Activated T-helper 1 cell treated with anti-CD3 and anti-CD28 coated beads, Interleukin-12 subunit alpha, Interleukin-12 subunit beta, Interleukin-2, Interleukin-4 antibody, amounts not matched to agents 30 ng/mL and 10 ng/mL and 1 ng/mL, durations not matched to agents 14 hours and 24 hours and 36 hours (primary cell): ENCODE measurements around the gene NUP35. TPM values are rescaled to one million over a fixed set of nuclear protein-coding genes. Genes with fewer than 3 reads are reported as not detected.

Source experiments
- DNase-seq: peaks from one replicate; pipeline ENCODE4 v3.0.0; 2021; ENCODE audit warnings: low spot score
- H3K27ac Mint-ChIP-seq: one replicate; pipeline ENCODE4 v1.8.0; 2021; ENCODE audit warnings: mild to moderate bottlenecking, mixed read lengths
- H3K27me3 Mint-ChIP-seq: one replicate; pipeline ENCODE4 v1.8.0; 2022; ENCODE audit warnings: mild to moderate bottlenecking, moderate library complexity, mixed read lengths; ENCODE audit not compliant: insufficient read depth
- H3K36me3 Mint-ChIP-seq: one replicate; pipeline ENCODE4 v1.8.0; 2021; ENCODE audit warnings: low read depth, mixed read lengths
- H3K4me1 Mint-ChIP-seq: one replicate; pipeline ENCODE4 v1.8.0; 2021; ENCODE audit warnings: low read depth, mixed read lengths
- H3K4me3 Mint-ChIP-seq: one replicate; pipeline ENCODE4 v1.8.0; 2021; ENCODE audit warnings: mild to moderate bottlenecking, moderate library complexity, mixed read lengths
- H3K9me3 Mint-ChIP-seq: one replicate; pipeline ENCODE4 v1.8.0; 2021; ENCODE audit warnings: mixed read lengths
- intact Hi-C: fragments of 100-400 bp; cut with micrococcal nuclease; formaldehyde crosslinking; loops from one replicate; pipeline ENCODE4 v1.15.1; 2024
- total RNA-seq: library from RNA; stranded (reverse); gene quantifications from 2 replicates; pipeline ENCODE4 v1.2.3, GENCODE V29; 2022

The NUP35 gene
- total RNA-seq, 1 donor from 2014 or later: 41.9 TPM

DNA sequence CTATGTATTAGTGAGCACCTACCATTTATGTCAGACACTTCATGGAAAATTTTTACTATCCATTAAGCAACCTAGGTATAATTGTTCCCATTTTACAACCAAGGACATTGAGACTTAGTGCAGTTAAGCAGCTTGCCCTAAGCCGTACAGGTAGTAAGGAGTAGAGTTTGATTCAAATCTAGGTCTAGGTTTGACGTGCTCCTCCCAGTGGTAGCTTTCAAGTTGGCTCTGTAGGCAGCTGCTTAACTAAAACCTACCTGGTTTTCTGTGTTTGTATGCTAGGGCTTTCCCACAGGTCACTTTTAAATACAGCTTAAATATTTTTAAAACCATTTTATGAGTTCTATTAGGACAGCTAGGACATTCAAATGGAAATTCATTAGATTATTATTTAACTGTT, 69.7 kb downstream of the NUP35 start:
- intact Hi-C loops: no loop called here
- H3K4me1 Mint-ChIP-seq: no peaks in the 10 kb centered on the region
- no peak for DNase-seq
- H3K27ac Mint-ChIP-seq: no peak overlapping the region
- no peaks in the 10 kb centered on the region for H3K27me3 Mint-ChIP-seq
- no peaks in the 10 kb centered on the region for H3K9me3 Mint-ChIP-seq
- peaks cover 24% of the 10 kb centered on the region for H3K36me3 Mint-ChIP-seq
- no peak overlapping the region for H3K4me3 Mint-ChIP-seq

DNA sequence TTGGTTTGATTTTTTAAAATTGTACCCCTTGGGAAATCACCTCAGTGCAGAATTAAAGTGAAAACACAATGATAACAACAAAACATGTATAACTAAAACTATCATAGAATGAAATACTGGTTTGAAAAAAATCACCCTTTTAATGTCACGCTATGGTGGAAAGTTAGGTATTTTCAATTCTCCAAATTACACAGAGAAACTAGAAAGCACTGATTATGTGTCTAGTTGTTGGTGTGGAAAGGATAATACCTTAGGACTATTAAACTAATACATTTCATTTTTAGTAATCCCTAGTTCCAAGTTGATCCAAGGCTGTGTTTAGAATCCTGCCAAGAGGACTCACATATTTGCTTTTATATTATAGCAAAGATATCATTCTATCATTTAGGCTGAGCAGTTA, 71.2 kb downstream of the NUP35 start:
- Mint-ChIP-seq H3K36me3 (peaks cover 22% of the 10 kb centered on the region), H3K4me1 (no peaks in the 10 kb centered on the region), H3K27me3 (no peaks in the 10 kb centered on the region), H3K4me3 (no peak overlapping the region), H3K9me3 (no peaks in the 10 kb centered on the region), H3K27ac (no peak overlapping the region)
- no peak for DNase-seq
- intact Hi-C loops: no loop called here

DNA sequence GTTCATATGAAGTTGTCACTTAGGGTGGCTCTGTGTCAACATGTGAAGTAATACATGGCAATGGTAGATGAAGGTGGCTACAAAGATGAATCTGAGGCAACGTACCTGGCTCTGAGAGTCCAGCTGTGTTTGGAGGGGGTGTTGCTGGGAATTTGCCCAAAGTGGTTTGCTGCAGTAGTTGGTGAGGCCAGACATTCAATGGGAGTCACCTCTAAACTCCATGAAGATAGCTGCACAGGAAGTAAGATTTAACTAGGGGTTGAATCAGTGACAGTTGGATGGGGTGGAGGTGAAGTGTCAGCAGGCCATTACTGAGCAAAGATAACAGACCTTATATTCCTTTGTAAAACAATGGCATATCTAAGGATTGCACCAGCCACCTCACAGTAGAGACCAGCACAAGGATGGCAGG, 71.8 kb downstream of the NUP35 start:
- Mint-ChIP-seq H3K27me3 (no peaks in the 10 kb centered on the region), H3K9me3 (no peaks in the 10 kb centered on the region), H3K36me3 (peaks cover 20% of the 10 kb centered on the region), H3K27ac (no peak overlapping the region), H3K4me1 (no peaks in the 10 kb centered on the region), H3K4me3 (no peak overlapping the region)
- intact Hi-C loops: no loop called here
- DNase-seq: no peak

DNA sequence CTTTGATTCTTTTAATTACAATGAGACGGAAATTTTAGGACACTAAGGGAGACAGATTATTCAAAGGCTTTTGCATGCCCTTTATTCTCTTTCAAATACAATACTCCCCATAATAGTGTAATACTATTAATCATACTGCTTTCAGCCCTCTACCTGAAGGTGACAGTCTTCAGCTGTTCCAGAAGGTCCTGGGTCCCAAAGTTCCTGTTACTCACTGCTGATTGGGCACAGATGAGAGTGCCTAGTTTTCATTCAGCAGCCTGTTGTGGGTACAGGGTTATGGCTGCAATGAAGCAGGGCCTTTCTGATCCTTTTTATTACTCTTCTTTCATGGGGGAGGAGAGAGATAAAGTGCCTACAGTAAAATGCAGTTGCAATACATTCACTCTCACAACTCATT, 80.2 kb downstream of the NUP35 start:
- no peak overlapping the region for H3K27ac Mint-ChIP-seq
- H3K9me3 Mint-ChIP-seq: peaks cover 2% of the 10 kb centered on the region
- no peaks in the 10 kb centered on the region for H3K4me1 Mint-ChIP-seq
- DNase-seq: no peak
- H3K36me3 Mint-ChIP-seq: peaks cover 6% of the 10 kb centered on the region
- intact Hi-C loops: no loop called here
- no peak overlapping the region for H3K4me3 Mint-ChIP-seq
- H3K27me3 Mint-ChIP-seq: no peaks in the 10 kb centered on the region

DNA sequence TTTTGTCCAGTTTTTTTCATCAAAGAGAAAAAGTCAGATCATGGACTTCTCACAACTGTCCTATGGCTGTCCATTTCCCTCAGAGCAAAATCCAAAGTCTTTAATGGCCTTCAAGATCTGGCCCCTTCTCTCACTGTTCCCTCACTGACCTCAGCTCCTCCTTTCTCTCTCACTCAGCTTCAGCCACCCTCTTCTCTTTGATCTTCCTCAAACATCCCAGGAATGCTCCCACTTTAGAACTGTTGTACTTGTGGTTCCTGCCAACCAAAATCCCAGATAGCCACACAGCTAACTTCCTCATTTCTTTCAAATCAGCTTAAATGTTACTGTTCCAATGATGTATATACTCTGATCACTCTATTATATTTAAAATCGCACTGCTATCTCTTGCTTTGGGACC, 82.9 kb downstream of the NUP35 start:
- no peak for DNase-seq
- H3K4me1 Mint-ChIP-seq: no peaks in the 10 kb centered on the region
- H3K36me3 Mint-ChIP-seq: peaks cover 10% of the 10 kb centered on the region
- no peaks in the 10 kb centered on the region for H3K27me3 Mint-ChIP-seq
- H3K4me3 Mint-ChIP-seq: no peak overlapping the region
- H3K27ac Mint-ChIP-seq: no peak overlapping the region
- peaks cover 11% of the 10 kb centered on the region for H3K9me3 Mint-ChIP-seq
- intact Hi-C loops: no loop called here

DNA sequence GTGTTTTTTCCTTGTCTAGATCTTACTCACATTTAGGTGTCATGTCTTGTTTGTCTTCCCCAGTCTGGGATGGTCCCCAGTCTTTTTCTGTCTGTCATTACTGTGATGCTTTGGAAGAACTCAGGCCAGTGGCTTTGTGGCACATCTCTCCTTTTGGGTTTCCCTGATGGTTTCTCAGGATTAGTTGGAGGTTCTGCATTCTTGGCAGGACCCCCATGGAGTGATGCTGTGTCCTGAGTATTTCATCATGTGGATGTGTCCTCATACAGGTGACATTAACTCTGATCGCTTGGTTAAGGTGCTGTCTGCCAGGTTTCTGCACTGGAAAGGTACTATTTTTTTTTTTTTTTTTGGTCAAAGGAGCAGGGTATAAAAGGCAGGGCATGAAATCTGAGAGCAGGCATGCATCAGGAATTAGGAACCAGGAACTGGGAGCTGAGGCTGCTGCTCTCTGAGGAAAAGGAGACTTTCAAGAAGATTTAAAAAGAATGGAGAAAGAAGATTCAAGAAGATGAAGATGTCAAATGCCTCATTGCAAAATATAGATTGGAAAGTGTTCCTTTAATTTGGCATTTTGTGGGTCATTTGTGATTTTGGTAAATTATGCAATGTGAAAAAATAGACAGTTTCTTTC, 85.3 kb downstream of the NUP35 start:
- peaks cover 17% of the 10 kb centered on the region for H3K4me1 Mint-ChIP-seq
- peaks cover 16% of the 10 kb centered on the region for H3K36me3 Mint-ChIP-seq
- peaks cover 11% of the 10 kb centered on the region for H3K9me3 Mint-ChIP-seq
- intact Hi-C loops: no loop called here
- H3K27me3 Mint-ChIP-seq: peaks cover 2% of the 10 kb centered on the region
- H3K27ac Mint-ChIP-seq: no peak overlapping the region
- H3K4me3 Mint-ChIP-seq: no peak overlapping the region
- DNase-seq: no peak

Other genes starting within 250 kb of the NUP35 start
- 14.4 and 16.4 TPM in 2 replicates for gene NCKAP1, start 86.0 kb upstream of the NUP35 start, total RNA-seq
- 1.0 and 1.7 TPM in 2 replicates for gene DUSP19, start 45.7 kb upstream of the NUP35 start, total RNA-seq